ENCODE measurements around the gene DRICH1. TPM values are rescaled to one million over a fixed set of nuclear protein-coding genes. Genes with fewer than 3 reads are reported as not detected.

Gene DRICH1
- polyA plus RNA-seq, 2 of the 4 experiments (the other 2 are of a cell fraction) = 0.58 to 0.85 TPM

DNA sequence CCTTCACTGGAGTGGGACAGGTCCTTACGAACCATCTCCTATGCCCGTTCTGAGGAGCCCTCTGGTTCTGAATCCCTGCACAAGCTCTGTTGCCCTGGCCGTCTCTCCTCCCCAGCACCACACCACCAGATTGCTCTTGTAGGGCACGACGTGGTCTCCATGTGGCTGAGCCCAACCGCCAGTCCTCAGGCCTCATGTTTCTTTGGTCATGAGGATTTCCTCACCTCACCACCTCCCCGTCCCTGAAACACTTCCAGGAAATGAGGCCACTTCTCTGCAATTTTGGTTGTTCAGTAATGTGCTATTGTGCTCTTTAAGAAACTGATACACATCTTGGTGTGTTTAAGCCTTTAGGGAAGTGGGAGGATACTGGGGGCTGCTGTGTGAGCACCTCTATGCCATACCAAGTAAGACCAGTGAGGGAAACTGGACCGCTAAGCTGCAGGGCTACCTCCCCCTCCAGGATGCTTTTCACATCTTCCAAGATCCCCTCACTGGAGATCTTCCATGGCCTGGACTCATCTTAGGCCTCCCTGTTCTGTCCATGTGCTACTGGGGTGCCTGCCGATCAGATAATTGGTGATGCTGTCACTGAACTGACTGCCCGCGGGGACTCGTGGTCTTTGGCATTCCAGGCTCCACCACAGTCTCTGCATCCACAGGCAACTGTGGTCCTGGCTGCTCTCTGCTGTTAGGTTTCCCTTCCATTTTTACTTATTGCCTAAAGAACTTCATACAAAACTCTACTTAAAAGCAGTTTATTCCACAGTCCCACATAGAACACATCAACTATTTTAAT is 21.9 kb downstream of the DRICH1 start:
- DNase-seq (ENCODE audit: low read depth in 1 of 2, low spot score in 1 of 2) = no peak
- WGBS (ENCODE audit: missing lambda C conversion rate) = 68% methylated on average over 10 of the region's 12 CpGs
- no peak overlapping the region for H3K4me2 ChIP-seq
- no peak overlapping the region for H3K4me3 ChIP-seq
- no peak for ATAC-seq
- FAIRE-seq = no peak
- no peak overlapping the region for H3K27ac ChIP-seq
- no peak for TF ChIP-seq ATOH8 (CRISPR knock-in tag; IDR thresholded peaks at IDR 0.05; ENCODE audit: low read depth)
- no peak for TF ChIP-seq TFCP2L1 (CRISPR knock-in tag; IDR thresholded peaks at IDR 0.05)
- TF ChIP-seq, protein P1, sequence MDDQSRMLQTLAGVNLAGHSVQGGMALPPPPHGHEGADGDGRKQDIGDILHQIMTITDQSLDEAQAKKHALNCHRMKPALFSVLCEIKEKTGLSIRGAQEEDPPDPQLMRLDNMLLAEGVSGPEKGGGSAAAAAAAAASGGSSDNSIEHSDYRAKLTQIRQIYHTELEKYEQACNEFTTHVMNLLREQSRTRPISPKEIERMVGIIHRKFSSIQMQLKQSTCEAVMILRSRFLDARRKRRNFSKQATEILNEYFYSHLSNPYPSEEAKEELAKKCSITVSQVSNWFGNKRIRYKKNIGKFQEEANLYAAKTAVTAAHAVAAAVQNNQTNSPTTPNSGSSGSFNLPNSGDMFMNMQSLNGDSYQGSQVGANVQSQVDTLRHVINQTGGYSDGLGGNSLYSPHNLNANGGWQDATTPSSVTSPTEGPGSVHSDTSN (IDR thresholded peaks at IDR 0.05) = no peak
- TF ChIP-seq, protein P2, sequence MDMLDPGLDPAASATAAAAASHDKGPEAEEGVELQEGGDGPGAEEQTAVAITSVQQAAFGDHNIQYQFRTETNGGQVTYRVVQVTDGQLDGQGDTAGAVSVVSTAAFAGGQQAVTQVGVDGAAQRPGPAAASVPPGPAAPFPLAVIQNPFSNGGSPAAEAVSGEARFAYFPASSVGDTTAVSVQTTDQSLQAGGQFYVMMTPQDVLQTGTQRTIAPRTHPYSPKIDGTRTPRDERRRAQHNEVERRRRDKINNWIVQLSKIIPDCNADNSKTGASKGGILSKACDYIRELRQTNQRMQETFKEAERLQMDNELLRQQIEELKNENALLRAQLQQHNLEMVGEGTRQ (IDR thresholded peaks at IDR 0.05) = no peak
- no peak for TF ChIP-seq ZSCAN20 (CRISPR knock-in tag; IDR thresholded peaks at IDR 0.05)
- no peak for TF ChIP-seq RFX5 (IDR thresholded peaks at IDR 0.05)
- TF ChIP-seq HMGXB4 (CRISPR knock-in tag; IDR thresholded peaks at IDR 0.05; ENCODE audit: borderline replicate concordance) = no peak
- no peak for TF ChIP-seq KDM1A (IDR thresholded peaks at IDR 0.05; ENCODE audit: low read depth)
- TF ChIP-seq FOSL2 (IDR thresholded peaks at IDR 0.05) = no peak
- TF ChIP-seq FOSL2 (CRISPR knock-in tag; IDR thresholded peaks at IDR 0.05) = no peak
- TF ChIP-seq JUN (IDR thresholded peaks at IDR 0.05) = no peak
- TF ChIP-seq NR3C1 (IDR thresholded peaks at IDR 0.05) = no peak
- no peak for TF ChIP-seq RNF2 (IDR thresholded peaks at IDR 0.05; ENCODE audit: borderline replicate concordance, low read depth)
- no peak for TF ChIP-seq EHF (CRISPR knock-in tag; IDR thresholded peaks at IDR 0.05)
- no peak for TF ChIP-seq NPAS2 (CRISPR knock-in tag; IDR thresholded peaks at IDR 0.05; ENCODE audit: borderline replicate concordance)
- TF ChIP-seq SREBF2 (IDR thresholded peaks at IDR 0.05) = no peak
- TF ChIP-seq NFE2L2 (conservative IDR thresholded peaks at IDR 0.05; ENCODE audit: low read length) = no peak
- no peaks in the 10 kb centered on the region for H3K9me3 ChIP-seq
- CTCF ChIA-PET = no interaction called here
- H3K4me1 ChIP-seq = no peaks in the 10 kb centered on the region
- POLR2A ChIA-PET = no interaction called here

GRCh38 chr22:23608583-23608982 is 23.5 kb downstream of the DRICH1 start:
- H3K9me3 ChIP-seq = no peaks in the 10 kb centered on the region

More at GRCh38 chr22:23608583-23608982, 23.5 kb downstream of the DRICH1 start:
- TF ChIP-seq FOXS1 (CRISPR knock-in tag; IDR thresholded peaks at IDR 0.05) = no peak
- TF ChIP-seq REST (IDR thresholded peaks at IDR 0.05) = peak; percentile 78
- Histone ChIP-seq H3K4me3 (no peak overlapping the region), H3K4me1 (no peaks in the 10 kb centered on the region), H3K4me2 (no peak overlapping the region), H3K27ac (no peak overlapping the region)
- WGBS (ENCODE audit: missing lambda C conversion rate) = 61% methylated on average over 2 of the region's 6 CpGs
- DNase-seq (ENCODE audit: low read depth in 1 of 2, low spot score in 1 of 2) (no peak), FAIRE-seq (no peak), ATAC-seq (no peak; a peak in 1 of 6 replicates)
- ChIA-PET CTCF (no interaction called here), POLR2A (no interaction called here)
